HG03135 (cell line): ENCODE results near the gene XYLT1.

ENCODE experiments used
- ATAC-seq: cut with Tn5 transposase; IDR thresholded peaks from one replicate; pipeline ENCODE4 v1.9.1; 2021; ENCODE audit warnings: mild to moderate bottlenecking, moderate library complexity; ENCODE audit not compliant: unreplicated experiment

XYLT1 gene

GRCh38 chr16:17270111-17270510 lies 200.6 kb downstream of the XYLT1 start:
- no peak for ATAC-seq

GRCh38 chr16:17269439-17269838 lies 201.3 kb downstream of the XYLT1 start:
- no peak for ATAC-seq

GRCh38 chr16:17266608-17267313 lies 204.0 kb downstream of the XYLT1 start:
- no peak for ATAC-seq

GRCh38 chr16:17265154-17265553 lies 205.6 kb downstream of the XYLT1 start:
- ATAC-seq, result no peak

- ATAC-seq, result no peak
Measured at GRCh38 chr16:17261197-17261858, 209.4 kb downstream of the XYLT1 start.

- no peak for ATAC-seq
Measured at GRCh38 chr16:17260276-17260849, 210.4 kb downstream of the XYLT1 start.

GRCh38 chr16:17259751-17260270 lies 210.9 kb downstream of the XYLT1 start:
- ATAC-seq, result no peak

- no peak for ATAC-seq
Measured at GRCh38 chr16:17258848-17259713, 211.7 kb downstream of the XYLT1 start.

- no peak for ATAC-seq
Measured at GRCh38 chr16:17258077-17258599, 212.6 kb downstream of the XYLT1 start.

GRCh38 chr16:17257426-17258023 lies 213.2 kb downstream of the XYLT1 start:
- no peak for ATAC-seq

GRCh38 chr16:17252701-17253100 lies 218.1 kb downstream of the XYLT1 start:
- ATAC-seq, result no peak

GRCh38 chr16:17252064-17252463 lies 218.7 kb downstream of the XYLT1 start:
- no peak for ATAC-seq

- no peak for ATAC-seq
Measured at GRCh38 chr16:17251496-17251895, 219.3 kb downstream of the XYLT1 start.

- no peak for ATAC-seq
Measured at GRCh38 chr16:17246974-17247732, 223.6 kb downstream of the XYLT1 start.

GRCh38 chr16:17246268-17246885 lies 224.4 kb downstream of the XYLT1 start:
- no peak for ATAC-seq

- ATAC-seq, result no peak
Measured at GRCh38 chr16:17245776-17246175, 225.0 kb downstream of the XYLT1 start.

- no peak for ATAC-seq
Measured at GRCh38 chr16:17244872-17245551, 225.7 kb downstream of the XYLT1 start.

GRCh38 chr16:17241264-17241835 lies 229.4 kb downstream of the XYLT1 start:
- no peak for ATAC-seq
